HCT116 (cell line): ENCODE measurements around the gene SLIT1.

Experiments used
- CEBPB ChIP-seq: IDR thresholded peaks from 2 replicates; pipeline ENCODE4 v1.6.1; 2012; ENCODE audit warnings: low read depth
- EZH2 ChIP-seq: fragments of 200-600 bp; sonication (generic); IDR thresholded peaks from 2 replicates; pipeline ENCODE4 v1.6.1; 2017; ENCODE audit warnings: antibody characterized with exemption, mixed run types
- POLR2AphosphoS5 ChIP-seq: IDR thresholded peaks from 2 replicates; pipeline ENCODE4 v1.6.1; 2011; ENCODE audit warnings: mild to moderate bottlenecking, low read depth, low read length, moderate library complexity
- TCF7L2 ChIP-seq: IDR thresholded peaks from 2 replicates; pipeline ENCODE4 v1.7.0; 2011; ENCODE audit warnings: borderline replicate concordance, inconsistent platforms; ENCODE audit not compliant: insufficient read depth, insufficient read length; ENCODE audit errors: extremely low read depth
- ZFX ChIP-seq: fragments of 450-650 bp; IDR thresholded peaks from 2 replicates; pipeline ENCODE4 v1.6.1; 2017
- TF ChIP-seq, protein P1 (sequence below), 3 experiments: fragments of 200-600 bp in 1 of 3; sonication (generic) in 1 of 3; IDR thresholded peaks in 2 of 3; conservative IDR thresholded peaks in 1 of 3; 2 replicates each; pipeline ENCODE4 v1.5.1; 2012 to 2017; ENCODE audit warnings: low read depth in 2 of 3, low read length in 2 of 3, antibody characterized with exemption in 1 of 3, borderline replicate concordance in 1 of 3, control low read depth in 1 of 3, mild to moderate bottlenecking in 1 of 3, mixed read lengths in 1 of 3, mixed run types in 1 of 3, moderate library complexity in 1 of 3; ENCODE audit not compliant: insufficient read depth in 1 of 3
- TF ChIP-seq, protein P2 (sequence below): IDR thresholded peaks from 2 replicates; pipeline ENCODE4 v1.6.1; 2012

DNA sequence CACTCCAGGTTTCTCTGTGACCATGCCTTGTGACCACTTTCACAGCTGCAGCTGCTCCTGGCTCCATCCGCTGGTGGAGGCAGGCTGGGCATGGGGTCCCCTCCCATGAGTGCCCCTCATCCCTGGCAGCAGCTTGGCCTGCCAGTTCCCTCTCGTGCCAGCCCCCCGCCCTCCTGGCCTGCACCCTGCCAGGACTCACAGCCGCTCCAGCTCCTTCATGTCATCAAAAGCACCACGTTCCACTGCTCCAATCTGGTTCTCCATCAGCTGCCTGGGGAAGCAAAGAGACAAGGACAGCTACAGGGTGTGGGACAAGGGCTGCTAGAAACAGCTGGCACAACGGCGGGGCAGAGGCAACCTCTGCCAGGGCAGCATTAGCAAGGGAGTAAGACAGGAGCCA, 22.6 kb downstream of the SLIT1 start:
- TF ChIP-seq EZH2 (no peak), TCF7L2 (no peak), ZFX (no peak), CEBPB (no peak), POLR2AphosphoS5 (no peak)
- TF ChIP-seq, protein P1, sequence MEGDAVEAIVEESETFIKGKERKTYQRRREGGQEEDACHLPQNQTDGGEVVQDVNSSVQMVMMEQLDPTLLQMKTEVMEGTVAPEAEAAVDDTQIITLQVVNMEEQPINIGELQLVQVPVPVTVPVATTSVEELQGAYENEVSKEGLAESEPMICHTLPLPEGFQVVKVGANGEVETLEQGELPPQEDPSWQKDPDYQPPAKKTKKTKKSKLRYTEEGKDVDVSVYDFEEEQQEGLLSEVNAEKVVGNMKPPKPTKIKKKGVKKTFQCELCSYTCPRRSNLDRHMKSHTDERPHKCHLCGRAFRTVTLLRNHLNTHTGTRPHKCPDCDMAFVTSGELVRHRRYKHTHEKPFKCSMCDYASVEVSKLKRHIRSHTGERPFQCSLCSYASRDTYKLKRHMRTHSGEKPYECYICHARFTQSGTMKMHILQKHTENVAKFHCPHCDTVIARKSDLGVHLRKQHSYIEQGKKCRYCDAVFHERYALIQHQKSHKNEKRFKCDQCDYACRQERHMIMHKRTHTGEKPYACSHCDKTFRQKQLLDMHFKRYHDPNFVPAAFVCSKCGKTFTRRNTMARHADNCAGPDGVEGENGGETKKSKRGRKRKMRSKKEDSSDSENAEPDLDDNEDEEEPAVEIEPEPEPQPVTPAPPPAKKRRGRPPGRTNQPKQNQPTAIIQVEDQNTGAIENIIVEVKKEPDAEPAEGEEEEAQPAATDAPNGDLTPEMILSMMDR (IDR thresholded peaks at IDR 0.05 in 2 of 3, conservative IDR thresholded peaks at IDR 0.05 in 1 of 3; ENCODE audit: borderline replicate concordance in 1 of 3, insufficient read depth in 1 of 3, low read depth in 2 of 3, low read length in 2 of 3): no peak
- TF ChIP-seq, protein P2, sequence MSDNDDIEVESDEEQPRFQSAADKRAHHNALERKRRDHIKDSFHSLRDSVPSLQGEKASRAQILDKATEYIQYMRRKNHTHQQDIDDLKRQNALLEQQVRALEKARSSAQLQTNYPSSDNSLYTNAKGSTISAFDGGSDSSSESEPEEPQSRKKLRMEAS: no peak
